Measurements from ENCODE around the gene INTS11. TPM values are rescaled to one million over a fixed set of nuclear protein-coding genes. Genes with fewer than 3 reads are reported as not detected.
A peak's percentile ranks its signal among the peaks of the same experiment; 100 is the strongest.

The INTS11 gene
- total and polyA plus RNA-seq, 9 of the 15 experiments (the other 6 are each of a cell fraction or from before 2014, with no cell fraction given): 3.6 to 183 (median 110) TPM

GRCh38 chr1:1324084-1324523 is 356 bp downstream of the INTS11 start (continued):
- TF ChIP-seq TCF3 (CRISPR knock-in tag; IDR thresholded peaks at IDR 0.05) (no peak), ZNF592 (IDR thresholded peaks at IDR 0.05) (no peak), PRMT5 (CRISPR knock-in tag; IDR thresholded peaks at IDR 0.05) (no peak), SRSF9 (IDR thresholded peaks at IDR 0.05; ENCODE audit: borderline replicate concordance, low read depth, low read length) (no peak), ZNF507 (tag; conservative IDR thresholded peaks at IDR 0.05) (no peak), SAP30 (IDR thresholded peaks at IDR 0.05; ENCODE audit: borderline replicate concordance, insufficient read depth, low read depth, low read length, poor library complexity, severe bottlenecking) (peak; percentile 24), FOXO4 (CRISPR knock-in tag; IDR thresholded peaks at IDR 0.05) (no peak), MAZ (CRISPR knock-in tag; conservative IDR thresholded peaks at IDR 0.05 in 1 of 2, IDR thresholded peaks at IDR 0.05 in 1 of 2) (peak in 1 of 2 experiments; percentile 45; a peak in 2 of 4 replicates), HMGN3 (IDR thresholded peaks at IDR 0.05; ENCODE audit: borderline replicate concordance, extremely low read depth, insufficient read length, low read depth, low read length) (no peak), ZFPM2 (CRISPR knock-in tag; IDR thresholded peaks at IDR 0.05) (no peak), ZKSCAN3 (CRISPR knock-in tag; IDR thresholded peaks at IDR 0.05) (no peak), PURB (CRISPR knock-in tag; IDR thresholded peaks at IDR 0.05; ENCODE audit: low read depth) (no peak), ZNF75A (CRISPR knock-in tag; IDR thresholded peaks at IDR 0.05) (no peak), PCBP1 (IDR thresholded peaks at IDR 0.05; ENCODE audit: low read depth, low read length, poor library complexity, severe bottlenecking) (no peak), POU5F1 (IDR thresholded peaks at IDR 0.05; ENCODE audit: borderline replicate concordance, low read depth, low read length, partially characterized antibody) (no peak), SP1 (CRISPR knock-in tag; IDR thresholded peaks at IDR 0.05) (no peak), ATF2 (CRISPR knock-in tag; IDR thresholded peaks at IDR 0.05) (no peak), RNF2 (IDR thresholded peaks at IDR 0.05) (no peak), HDAC8 (tag; IDR thresholded peaks at IDR 0.05) (no peak), CTCF (IDR thresholded peaks at IDR 0.05 in 2 of 3, conservative IDR thresholded peaks at IDR 0.05 in 1 of 3; ENCODE audit: insufficient read depth in 2 of 3, low read depth in 1 of 3, low read length in 3 of 3) (no peak)

Measured in K562 (cell line).